Measurements from ENCODE around the gene FCRLA.
A peak's percentile ranks its signal among the peaks of the same experiment; 100 is the strongest.

Gene FCRLA

GRCh38 chr1:161731981-161732718, 25.1 kb downstream of the FCRLA start:
- no peak for DNase-seq (ENCODE audit: low read depth in 2 of 2)

- DNase-seq (ENCODE audit: low read depth in 2 of 2) = no peak
Observed at GRCh38 chr1:161733526-161733925, 26.5 kb downstream of the FCRLA start.

GRCh38 chr1:161735837-161736236, 28.8 kb downstream of the FCRLA start:
- no peak for DNase-seq (ENCODE audit: low read depth in 2 of 2)

- DNase-seq (ENCODE audit: low read depth in 2 of 2) = no peak
Observed at GRCh38 chr1:161736335-161736969, 29.4 kb downstream of the FCRLA start.

GRCh38 chr1:161737625-161738024, 30.6 kb downstream of the FCRLA start:
- DNase-seq (ENCODE audit: low read depth in 2 of 2) = no peak

- peak; percentile 55 to 66 for DNase-seq (ENCODE audit: low read depth in 2 of 2)
Observed at GRCh38 chr1:161738627-161739287, 31.7 kb downstream of the FCRLA start.

GRCh38 chr1:161739865-161740566, 33.0 kb downstream of the FCRLA start:
- no peak for DNase-seq (ENCODE audit: low read depth in 2 of 2)

- DNase-seq (ENCODE audit: low read depth in 2 of 2) = no peak
Observed at GRCh38 chr1:161740921-161741320, 33.9 kb downstream of the FCRLA start.

GRCh38 chr1:161743231-161743630, 36.2 kb downstream of the FCRLA start:
- DNase-seq (ENCODE audit: low read depth in 2 of 2) = no peak

GRCh38 chr1:161747801-161748200, 40.8 kb downstream of the FCRLA start:
- DNase-seq (ENCODE audit: low read depth in 2 of 2) = no peak

- DNase-seq (ENCODE audit: low read depth in 2 of 2) = peak; percentile 74 to 80
Observed at GRCh38 chr1:161749509-161750407, 42.7 kb downstream of the FCRLA start, which contains the start of gene DUSP12. TSS of gene DUSP12 (plus strand) at chr1:161749786. CDS start at chr1:161749802, 16 bp downstream.

GRCh38 chr1:161763522-161764098, 56.6 kb downstream of the FCRLA start:
- peak in 1 of 2 donors; percentile 31 for DNase-seq (ENCODE audit: low read depth in 2 of 2)

Data from stimulated activated CD8-positive, alpha-beta memory T cell treated with anti-CD3 and anti-CD28 coated beads, Interleukin-7, amount 100 ng/mL, for 4 hours (primary cell).